ENCODE results near the gene TCAF1.
"Not testable (repeated sequence)": the region's sequence is repeated elsewhere in the genome, so short reads cannot be mapped to it uniquely, and the experiment has no call there.

Gene TCAF1

GRCh38 chr7:143902332-143902899, 440 bp upstream of the TCAF1 start:
- in situ Hi-C loops (cut with MboI; ENCODE audit: low sequenced_read_pairs): no loop called here

GRCh38 chr7:143901332-143901667, 676 bp downstream of the TCAF1 start:
- in situ Hi-C loops (cut with MboI; ENCODE audit: low sequenced_read_pairs): no loop called here

- in situ Hi-C loops (cut with MboI; ENCODE audit: low sequenced_read_pairs): no loop called here
Observed at GRCh38 chr7:143900230-143900766, 1.7 kb downstream of the TCAF1 start.

- in situ Hi-C loops (cut with MboI; ENCODE audit: low sequenced_read_pairs): no loop called here
Observed at GRCh38 chr7:143898810-143899209, 3.2 kb downstream of the TCAF1 start.

GRCh38 chr7:143896667-143897066, 5.3 kb downstream of the TCAF1 start:
- in situ Hi-C loops (cut with MboI; ENCODE audit: low sequenced_read_pairs): no loop called here

- in situ Hi-C loops (cut with MboI; ENCODE audit: low sequenced_read_pairs): no loop called here
Observed at GRCh38 chr7:143892527-143893300, 9.3 kb downstream of the TCAF1 start.

GRCh38 chr7:143891457-143891856, 10.5 kb downstream of the TCAF1 start:
- in situ Hi-C loops (cut with MboI; ENCODE audit: low sequenced_read_pairs): no loop called here

GRCh38 chr7:143890558-143890957, 11.4 kb downstream of the TCAF1 start:
- in situ Hi-C loops (cut with MboI; ENCODE audit: low sequenced_read_pairs): no loop called here

- in situ Hi-C loops (cut with MboI; ENCODE audit: low sequenced_read_pairs): no loop called here
Observed at GRCh38 chr7:143889068-143889467, 12.9 kb downstream of the TCAF1 start.

GRCh38 chr7:143886826-143887477, 15.0 kb downstream of the TCAF1 start:
- in situ Hi-C loops (cut with MboI; ENCODE audit: low sequenced_read_pairs): no loop called here

- in situ Hi-C loops (cut with MboI; ENCODE audit: low sequenced_read_pairs): no loop called here
Observed at GRCh38 chr7:143885951-143886350, 16.0 kb downstream of the TCAF1 start.

GRCh38 chr7:143884969-143885559, 16.9 kb downstream of the TCAF1 start:
- in situ Hi-C loops (cut with MboI; ENCODE audit: low sequenced_read_pairs): no loop called here

- in situ Hi-C loops (cut with MboI; ENCODE audit: low sequenced_read_pairs): no loop called here
Observed at GRCh38 chr7:143884241-143884968, 17.6 kb downstream of the TCAF1 start.

GRCh38 chr7:143882604-143883078, 19.3 kb downstream of the TCAF1 start:
- in situ Hi-C loops (cut with MboI; ENCODE audit: low sequenced_read_pairs): no loop called here

- in situ Hi-C loops (cut with MboI; ENCODE audit: low sequenced_read_pairs): no loop called here
Observed at GRCh38 chr7:143882020-143882603, 19.9 kb downstream of the TCAF1 start.

- in situ Hi-C loops (cut with MboI; ENCODE audit: low sequenced_read_pairs): no loop called here
Observed at GRCh38 chr7:143878884-143879283, 23.1 kb downstream of the TCAF1 start.

GRCh38 chr7:143877098-143877497, 24.9 kb downstream of the TCAF1 start:
- in situ Hi-C loops (cut with MboI; ENCODE audit: low sequenced_read_pairs): no loop called here

GRCh38 chr7:143876218-143876617, 25.8 kb downstream of the TCAF1 start:
- in situ Hi-C loops (cut with MboI; ENCODE audit: low sequenced_read_pairs): no loop called here

GRCh38 chr7:143873242-143873641, 28.7 kb downstream of the TCAF1 start:
- in situ Hi-C loops (cut with MboI; ENCODE audit: low sequenced_read_pairs): not testable (repeated sequence)

- in situ Hi-C loops (cut with MboI; ENCODE audit: low sequenced_read_pairs): not testable (repeated sequence)
Observed at GRCh38 chr7:143871534-143871933, 30.4 kb downstream of the TCAF1 start.
